K562 (cell line): ENCODE results near the gene NISCH. TPM values are rescaled to one million over a fixed set of nuclear protein-coding genes. Genes with fewer than 3 reads are reported as not detected.

Experiments
- ATAC-seq: fragments of 200-7000 bp; cut with Tn5 transposase; 3 replicates; pipeline ENCODE4 v1.9.1; 2020; ENCODE audit warnings: moderate library complexity
- BruUV-seq: library from RNA; stranded (reverse); fragments of 400-500 nt; replicated peaks from 2 replicates; lab custom pipeline; 2021; lab: Mats Ljungman, UMichigan
- CTCF ChIA-PET: fragments of 300-600 bp; formaldehyde crosslinking; extraction: SDS; loops from one replicate; lab custom pipeline; 2021; ENCODE audit warnings: low intra/inter-chr PET ratio; lab: Yijun Ruan, JAX
- POLR2A ChIA-PET: fragments of 300-600, 350-650 bp; sonication (Branson Sonifier 250); formaldehyde crosslinking; extraction: SDS; loops from one replicate; lab custom pipeline; 2021; ENCODE audit warnings: antibody characterized with exemption, inconsistent platforms; lab: Yijun Ruan, JAX
- DNase-seq, 4 experiments: peaks; one replicate each; pipeline versions ENCODE4 v3.0.0 to v3.0.0-alpha.2; 2011 to 2018; ENCODE audit warnings: low spot score in 3 of 4, mixed read lengths in 3 of 4; ENCODE audit errors: extremely low read depth in 1 of 4
- FAIRE-seq: peaks from 2 replicates; lab custom pipeline; 2011; peaks lifted over from hg19 to GRCh38; lab: Jason Lieb, UNC
- H2AFZ ChIP-seq: 2 replicates; pipeline ENCODE4 v1.6.0; 2011; ENCODE audit warnings: low read depth, low read length, control low read depth, inconsistent platforms
- H3K27ac ChIP-seq: fragments of 200-600 bp; 3 replicates; pipeline ENCODE4 v1.8.0; 2011; ENCODE audit warnings: low read depth, mild to moderate bottlenecking, control low read depth, inconsistent platforms, low read length, moderate library complexity, mixed read lengths; ENCODE audit errors: extremely low read depth
- H3K27me3 ChIP-seq, 2 experiments: fragments of 300-600 bp in 1 of 2; 2 replicates in 1 of 2; 3 replicates in 1 of 2; pipeline versions ENCODE4 v1.6.0 to v1.8.0; 2011; ENCODE audit warnings: inconsistent platforms in 2 of 2, low read length in 2 of 2, mild to moderate bottlenecking in 1 of 2, mixed read lengths in 1 of 2, moderate library complexity in 1 of 2; ENCODE audit not compliant: control insufficient read depth in 2 of 2, insufficient read depth in 2 of 2
- H3K36me3 ChIP-seq: fragments of 300-600 bp; 3 replicates; pipeline ENCODE4 v1.8.0; 2011; ENCODE audit warnings: mild to moderate bottlenecking, low read length, inconsistent platforms; ENCODE audit not compliant: control insufficient read depth, insufficient read depth
- H3K4me1 ChIP-seq, 2 experiments: fragments of 200-600 bp in 1 of 2; replicated peaks in 1 of 2; 2 replicates in 1 of 2; 3 replicates in 1 of 2; pipeline versions ENCODE4 v1.5.1 to v1.8.0; 2011; ENCODE audit warnings: inconsistent platforms in 2 of 2, low read length in 2 of 2, mild to moderate bottlenecking in 1 of 2, mixed read lengths in 1 of 2, moderate library complexity in 1 of 2; ENCODE audit not compliant: control insufficient read depth in 2 of 2, insufficient read depth in 2 of 2
- H3K4me2 ChIP-seq: 2 replicates; pipeline ENCODE4 v1.6.1; 2011; ENCODE audit warnings: low read length, control low read depth, inconsistent platforms, mixed read lengths; ENCODE audit not compliant: insufficient read depth
- H3K4me3 ChIP-seq: fragments of 200-600 bp; sonication (generic), shearing (Covaris generic); 2 replicates; pipeline ENCODE4 v1.5.1; 2016; ENCODE audit warnings: control low read depth, inconsistent platforms
- H3K79me2 ChIP-seq: fragments of 200-600 bp; 3 replicates; pipeline ENCODE4 v1.8.0; 2011; ENCODE audit warnings: low read length, inconsistent platforms; ENCODE audit not compliant: control insufficient read depth, insufficient read depth
- H3K9ac ChIP-seq, 2 experiments: 2 replicates each; pipeline versions ENCODE4 v1.6.0 to v1.6.1; 2011; ENCODE audit warnings: low read depth in 2 of 2, low read length in 2 of 2, control low read depth in 1 of 2, inconsistent platforms in 1 of 2, mild to moderate bottlenecking in 1 of 2, mixed read lengths in 1 of 2; ENCODE audit not compliant: insufficient read depth in 1 of 2
- H3K9me1 ChIP-seq: one replicate; pipeline ENCODE4 v1.6.0; 2011; ENCODE audit warnings: inconsistent platforms, mild to moderate bottlenecking, low read length, moderate library complexity; ENCODE audit not compliant: control insufficient read depth, insufficient read depth
- H3K9me3 ChIP-seq: replicated peaks from 2 replicates; pipeline ENCODE4 v1.5.1; 2011; ENCODE audit warnings: low read depth, low read length, inconsistent platforms; ENCODE audit not compliant: control insufficient read depth, insufficient read depth
- H4K20me1 ChIP-seq: replicated peaks from 2 replicates; pipeline ENCODE4 v1.6.1; 2011; ENCODE audit warnings: low read length, inconsistent platforms, mixed read lengths; ENCODE audit not compliant: control insufficient read depth, insufficient read depth
- CREBBP ChIP-seq: IDR thresholded peaks from one replicate; pipeline ENCODE4 v1.6.1; 2012; ENCODE audit warnings: low read depth, mild to moderate bottlenecking, control low read depth, inconsistent platforms, low read length
- DIDO1 ChIP-seq: fragments of 450-650 bp; IDR thresholded peaks from 2 replicates; pipeline ENCODE4 v1.6.1; 2016; ENCODE audit warnings: low read depth, missing biosample characterization, missing genetic modification characterization
- KLF16 ChIP-seq: IDR thresholded peaks from 2 replicates; pipeline ENCODE4 v1.6.1; 2016; ENCODE audit warnings: antibody characterized with exemption
- MEF2D ChIP-seq: conservative IDR thresholded peaks from 2 replicates; pipeline ENCODE4 v1.6.1; 2016; ENCODE audit warnings: low read depth, missing genetic modification characterization, missing compliant biosample characterization
- NFATC3 ChIP-seq: fragments of 450-650 bp; IDR thresholded peaks from 2 replicates; pipeline ENCODE4 v1.6.1; 2017; ENCODE audit warnings: mild to moderate bottlenecking
- NKRF ChIP-seq: fragments of 450-650 bp; IDR thresholded peaks from 2 replicates; pipeline ENCODE4 v1.6.1; 2016; ENCODE audit warnings: borderline replicate concordance
- TAF7 ChIP-seq: fragments of 450-650 bp; IDR thresholded peaks from 2 replicates; pipeline ENCODE4 v1.6.1; 2016; ENCODE audit warnings: missing genetic modification characterization, missing compliant biosample characterization
- THAP7 ChIP-seq: fragments of 250-450 bp; sonication (Bioruptor Pico); IDR thresholded peaks from 2 replicates; pipeline ENCODE4 v1.5.0; 2021
- ZBTB8A ChIP-seq: fragments of 450-650 bp; IDR thresholded peaks from 2 replicates; pipeline ENCODE4 v1.6.1; 2018; ENCODE audit warnings: mild to moderate bottlenecking, moderate library complexity; ENCODE audit not compliant: partially characterized antibody
- ZNF24 ChIP-seq: fragments of 450-650 bp; IDR thresholded peaks from 2 replicates; pipeline ENCODE4 v1.6.1; 2016
- ZNF311 ChIP-seq: fragments of 250-450 bp; sonication (Bioruptor Pico); IDR thresholded peaks from 2 replicates; pipeline ENCODE4 v1.4.0; 2020; ENCODE audit warnings: mild to moderate bottlenecking, moderate library complexity
- ZNF431 ChIP-seq: sonication (generic); formaldehyde crosslinking; IDR thresholded peaks from 2 replicates; pipeline ENCODE4 v1.8.0; 2022; ENCODE audit warnings: mild to moderate bottlenecking, missing genetic modification reagents
- WGBS: fragments of 100-300 bp; shearing (Covaris generic); methylation state at CpG from one replicate; pipeline ENCODE4 v1.1.6; 2016; ENCODE audit warnings: low coverage, mixed read lengths; ENCODE audit not compliant: insufficient coverage; ENCODE audit errors: missing lambda C conversion rate; 5-methylcytosine and 5-hydroxymethylcytosine counted together
- in situ Hi-C: fragments of 300-500 bp; cut with MboI; formaldehyde crosslinking; loops from 4 replicates; pipeline ENCODE4 v1.15.0; 2018; ENCODE audit warnings: inconsistent platforms, mixed read lengths
- intact Hi-C: fragments of 100-400 bp; cut with micrococcal nuclease; formaldehyde crosslinking; loops from 2 replicates; pipeline ENCODE4 v1.14.2; 2022
- polyA plus RNA-seq, 8 experiments: library from polyadenylated mRNA; depleted of rRNA in 4 of 8; stranded (reverse) in 5 of 8; unstranded in 3 of 8; fragments of >200 nt; fragmentation: Nextera tagmentation in 2 of 8; fragmentation: Illumina TruSeq in 1 of 8; extraction: Ambion mirVana in 2 of 8; extraction: Trizol in 1 of 8; gene quantifications; 2 replicates each; pipeline versions ENCODE4 v1.2.1 to v1.2.3, GENCODE V29; 2011 to 2014; ENCODE audit warnings: inconsistent platforms in 1 of 8, missing spikeins in 1 of 8
- total RNA-seq, 7 experiments: library from RNA; depleted of rRNA in 6 of 7; stranded (reverse); fragments of >200 nt in 6 of 7; fragmentation: Illumina TruSeq in 2 of 7; extraction: Trizol in 2 of 7; gene quantifications; 2 replicates each; pipeline versions ENCODE4 v1.2.1 to v1.2.3, GENCODE V29; 2011 to 2021; ENCODE audit warnings: low replicate concordance in 1 of 7

Gene NISCH
- total and polyA plus RNA-seq, 9 of the 15 experiments (the other 6 are each of a cell fraction or from before 2014, with no cell fraction given): 0.44 to 43.5 (median 23.4) TPM

GRCh38 chr3:52488746-52489145 lies 33.3 kb downstream of the NISCH start (continued):
- no peak for TF ChIP-seq TAF7 (tag)

DNA sequence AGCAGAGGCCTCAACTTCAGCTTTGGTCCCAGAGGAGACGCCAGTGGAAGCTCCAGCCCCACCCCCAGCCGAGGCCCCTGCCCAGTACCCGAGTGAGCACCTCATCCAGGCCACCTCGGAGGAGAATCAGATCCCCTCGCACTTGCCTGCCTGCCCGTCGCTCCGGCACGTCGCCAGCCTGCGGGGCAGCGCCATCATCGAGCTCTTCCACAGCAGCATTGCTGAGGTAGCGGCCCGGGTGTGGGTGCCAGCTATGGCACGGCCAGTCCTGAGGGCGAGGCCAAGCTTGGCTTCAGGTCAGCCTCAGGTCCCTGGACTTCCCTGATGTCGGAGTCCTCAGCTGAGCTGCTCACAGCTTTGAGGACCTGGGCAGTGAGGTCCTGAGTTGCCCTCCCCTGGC lies 34.0 kb downstream of the NISCH start:
- Histone ChIP-seq H2AFZ (no peak overlapping the region), H4K20me1 (no peaks in the 10 kb centered on the region; the same call in 1 of the 2 replicates), H3K9me1 (no peaks in the 10 kb centered on the region), H3K36me3 (peaks cover 60% of the 10 kb centered on the region; the same call in 2 of the 3 replicates), H3K9ac (no peak overlapping the region), H3K27ac (no peak overlapping the region), H3K4me2 (no peak overlapping the region), H3K27me3 (no peaks in the 10 kb centered on the region), H3K4me1 (peaks cover 0 to 18% of the 10 kb centered on the region in 2 experiments; a peak in 1 of 5 replicates), H3K4me3 (no peak overlapping the region)
- no peak for FAIRE-seq
- no peak for DNase-seq
- BruUV-seq: no TSS peak
- no peak for ATAC-seq
- ChIA-PET POLR2A (interaction anchor here (0.6 to 1.4 kb wide), 4 partner anchors 9 to 31 kb away, joined by 3 to 7 read pairs (median 4); no protein-coding TSS in a partner anchor), CTCF (no interaction called here)
- intact Hi-C loops (no loop called here), in situ Hi-C loops (no loop called here)
- WGBS: 100% methylated on average over 1 of the region's 18 CpGs
- TF ChIP-seq ZNF24 (no peak), ZBTB8A (no peak), THAP7 (CRISPR knock-in tag) (no peak), NFATC3 (no peak), NKRF (no peak), CREBBP (no peak), MEF2D (tag) (no peak), KLF16 (no peak), ZNF431 (no peak), DIDO1 (no peak), ZNF311 (CRISPR knock-in tag) (no peak)
- TF ChIP-seq, all 486 proteins: peak for 0
- Histone ChIP-seq H3K79me2 (no peaks in the 10 kb centered on the region), H3K9me3 (no peaks in the 10 kb centered on the region)
